Measurements from ENCODE around the gene PRM2.

Gene PRM2

DNA sequence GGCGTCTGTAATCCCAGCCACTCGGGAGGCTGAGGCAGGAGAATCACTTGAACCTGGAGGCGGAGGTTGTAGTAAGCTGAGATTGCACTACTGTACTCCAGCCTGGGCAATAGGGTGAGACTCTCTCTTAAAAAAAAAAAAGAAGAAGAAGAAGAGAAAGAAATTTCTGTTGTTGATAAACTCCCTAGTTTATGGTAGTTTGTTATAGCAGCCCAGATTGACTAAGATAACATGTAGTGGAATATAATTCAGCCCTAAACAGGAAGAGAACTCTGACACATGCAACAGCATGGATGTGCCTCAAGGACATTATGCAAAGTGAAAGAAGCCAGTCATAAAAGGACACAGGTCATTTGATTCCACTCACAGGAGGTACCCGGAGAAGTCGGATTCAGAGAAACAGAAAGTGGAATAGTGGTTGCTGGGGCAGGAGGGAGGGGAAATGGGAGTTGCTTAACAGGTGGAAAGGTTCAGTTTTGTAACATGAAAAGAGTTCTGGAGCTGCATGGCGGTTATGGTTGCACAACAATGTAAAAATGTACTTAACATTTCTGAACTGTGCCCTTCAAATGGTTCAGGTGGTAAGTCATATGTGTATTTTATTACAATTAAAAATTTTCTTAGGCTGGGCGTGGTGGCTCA is 30.8 kb upstream of the PRM2 start:
- H3K4me3 ChIP-seq (ENCODE audit: low read depth, low read length) = no peak overlapping the region
- TF ChIP-seq, protein P1, sequence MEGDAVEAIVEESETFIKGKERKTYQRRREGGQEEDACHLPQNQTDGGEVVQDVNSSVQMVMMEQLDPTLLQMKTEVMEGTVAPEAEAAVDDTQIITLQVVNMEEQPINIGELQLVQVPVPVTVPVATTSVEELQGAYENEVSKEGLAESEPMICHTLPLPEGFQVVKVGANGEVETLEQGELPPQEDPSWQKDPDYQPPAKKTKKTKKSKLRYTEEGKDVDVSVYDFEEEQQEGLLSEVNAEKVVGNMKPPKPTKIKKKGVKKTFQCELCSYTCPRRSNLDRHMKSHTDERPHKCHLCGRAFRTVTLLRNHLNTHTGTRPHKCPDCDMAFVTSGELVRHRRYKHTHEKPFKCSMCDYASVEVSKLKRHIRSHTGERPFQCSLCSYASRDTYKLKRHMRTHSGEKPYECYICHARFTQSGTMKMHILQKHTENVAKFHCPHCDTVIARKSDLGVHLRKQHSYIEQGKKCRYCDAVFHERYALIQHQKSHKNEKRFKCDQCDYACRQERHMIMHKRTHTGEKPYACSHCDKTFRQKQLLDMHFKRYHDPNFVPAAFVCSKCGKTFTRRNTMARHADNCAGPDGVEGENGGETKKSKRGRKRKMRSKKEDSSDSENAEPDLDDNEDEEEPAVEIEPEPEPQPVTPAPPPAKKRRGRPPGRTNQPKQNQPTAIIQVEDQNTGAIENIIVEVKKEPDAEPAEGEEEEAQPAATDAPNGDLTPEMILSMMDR (IDR thresholded peaks at IDR 0.05; ENCODE audit: low read depth, low read length) = no peak

DNA sequence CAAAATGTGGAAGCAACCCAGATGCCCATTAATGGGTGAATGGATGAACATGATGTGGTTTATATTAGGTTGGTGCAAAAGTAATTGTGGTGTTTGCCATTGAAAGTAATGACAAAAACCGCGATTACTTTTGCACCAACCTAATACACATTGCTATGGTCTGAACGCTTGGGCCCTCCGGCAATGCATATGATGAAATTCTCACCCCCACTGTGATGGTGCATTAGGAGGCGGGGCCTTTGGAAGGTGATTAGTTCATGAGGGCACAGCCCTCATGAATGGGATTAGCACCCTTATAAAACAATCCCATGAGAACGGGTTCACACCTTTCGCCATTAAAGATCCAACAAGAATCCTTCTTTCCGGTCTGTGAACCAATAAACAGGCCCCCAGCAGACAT is 30.1 kb upstream of the PRM2 start:
- TF ChIP-seq, protein P1 (IDR thresholded peaks at IDR 0.05; ENCODE audit: low read depth, low read length) = no peak
- no peak overlapping the region for H3K4me3 ChIP-seq (ENCODE audit: low read depth, low read length)

DNA sequence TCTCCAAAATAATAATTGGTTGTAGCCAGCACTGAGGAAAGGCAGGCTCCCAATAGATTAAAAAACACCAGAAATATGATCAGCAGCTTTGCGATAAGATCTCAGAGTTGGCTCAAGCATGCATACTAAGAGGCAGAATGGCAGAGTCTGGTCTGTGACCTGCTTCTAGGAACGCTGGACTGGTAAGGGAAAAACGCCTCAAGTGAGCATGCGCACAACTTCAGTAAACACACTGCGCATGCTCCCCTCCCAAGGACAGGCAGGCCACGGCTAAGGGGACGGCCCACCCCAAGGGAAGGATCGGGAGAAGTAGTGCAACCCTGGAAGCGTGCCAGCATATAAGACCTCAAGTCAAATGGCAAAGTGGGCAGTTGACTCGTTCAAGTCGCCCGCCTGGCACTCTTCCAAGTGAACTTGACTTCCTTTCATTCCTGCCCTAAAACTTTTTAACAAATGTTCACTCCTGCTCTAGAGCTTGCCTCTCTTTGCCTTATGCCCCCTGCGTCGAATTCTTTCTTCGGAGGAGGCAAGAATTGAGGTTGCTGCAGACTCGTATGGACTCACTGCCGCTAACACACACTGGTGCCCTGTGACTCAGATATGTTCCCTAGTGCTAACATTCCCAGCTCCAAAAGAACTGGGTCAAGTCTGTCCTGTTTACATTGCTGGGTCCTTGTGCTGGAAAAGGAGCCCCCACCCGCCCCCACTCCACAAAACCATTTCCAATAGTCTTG is 27.3 kb upstream of the PRM2 start:
- no peak overlapping the region for H3K4me3 ChIP-seq (ENCODE audit: low read depth, low read length)
- TF ChIP-seq, protein P1 (IDR thresholded peaks at IDR 0.05; ENCODE audit: low read depth, low read length) = no peak

DNA sequence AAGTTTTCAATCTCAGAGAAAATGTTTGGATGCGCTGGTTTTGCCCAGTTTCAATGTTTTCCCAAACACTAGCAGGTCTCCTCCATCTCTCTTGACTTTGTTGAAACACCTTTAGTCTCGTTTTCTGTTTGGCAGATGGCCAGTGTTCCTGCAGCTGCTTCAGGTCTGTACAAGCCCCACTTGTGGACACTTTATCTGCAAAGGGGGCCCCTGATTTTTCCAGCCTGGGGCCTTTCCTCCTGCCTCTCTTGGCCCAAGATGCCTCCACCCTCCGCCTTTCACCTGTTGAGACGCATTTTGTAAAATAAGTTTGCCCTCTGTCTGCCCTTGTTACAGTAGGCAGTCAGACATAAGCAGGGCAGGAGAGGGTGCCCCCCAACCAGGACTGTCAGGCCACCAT is 26.7 kb upstream of the PRM2 start:
- TF ChIP-seq, protein P1 (IDR thresholded peaks at IDR 0.05; ENCODE audit: low read depth, low read length) = no peak
- H3K4me3 ChIP-seq (ENCODE audit: low read depth, low read length) = no peak overlapping the region

DNA sequence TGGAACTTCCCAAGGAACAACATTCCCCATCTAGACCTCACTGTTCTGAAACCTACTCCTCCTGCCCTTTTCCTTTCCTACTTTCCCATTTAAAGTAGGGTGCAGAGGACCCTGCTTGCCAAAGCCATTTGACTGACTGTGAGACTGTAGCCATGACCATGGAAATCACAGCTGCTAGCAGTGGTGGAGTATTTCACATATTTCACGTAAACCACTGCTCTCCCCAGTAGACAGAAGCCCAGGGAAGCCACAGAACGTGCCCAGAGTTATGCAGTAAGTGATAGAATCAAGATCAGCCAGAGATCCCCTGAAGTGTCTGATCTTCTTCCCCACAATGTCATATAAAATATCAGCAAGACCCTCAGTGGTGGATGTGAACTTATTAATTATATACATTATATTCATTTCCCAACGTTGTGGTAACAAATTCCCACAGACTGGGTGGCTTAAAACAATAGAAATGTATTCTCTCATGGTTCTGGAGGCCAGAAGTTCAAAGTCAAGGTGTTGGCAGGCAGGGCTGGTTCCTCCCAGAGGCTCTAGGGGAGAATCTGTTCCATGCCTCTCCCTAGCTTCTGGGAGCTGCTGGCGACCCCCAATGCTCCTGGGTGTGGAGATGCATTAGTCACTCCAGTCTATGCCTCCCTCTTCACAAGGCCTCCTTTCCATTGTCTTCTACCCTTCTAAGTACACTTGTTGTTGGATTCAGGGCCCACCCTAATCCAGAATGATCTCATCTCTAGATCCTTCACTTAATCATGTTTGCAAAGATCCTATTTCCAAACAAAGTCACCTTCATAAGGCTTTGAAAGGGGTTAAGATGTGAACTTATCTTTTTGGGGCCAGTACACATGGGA is 25.6 kb upstream of the PRM2 start:
- no peak overlapping the region for H3K4me3 ChIP-seq (ENCODE audit: low read depth, low read length)
- TF ChIP-seq, protein P1 (IDR thresholded peaks at IDR 0.05; ENCODE audit: low read depth, low read length) = no peak

DNA sequence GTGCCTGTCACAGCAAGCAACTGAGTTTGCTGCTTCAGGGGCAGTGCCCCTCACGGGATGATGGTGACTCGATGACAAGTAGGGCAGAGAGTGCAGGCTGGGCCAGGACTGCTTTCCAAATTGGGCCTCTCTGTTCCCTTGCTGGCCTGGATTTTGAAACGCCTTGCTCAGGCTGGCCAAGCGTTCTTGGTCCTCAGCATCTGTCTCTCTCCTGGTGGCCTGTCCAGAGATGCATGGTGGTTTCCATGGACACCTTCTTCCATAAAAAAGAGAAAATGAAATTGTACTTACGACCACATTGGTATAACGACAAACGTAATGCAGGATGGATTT is 24.2 kb upstream of the PRM2 start:
- H3K4me3 ChIP-seq (ENCODE audit: low read depth, low read length) = no peak overlapping the region
- TF ChIP-seq, protein P1 (IDR thresholded peaks at IDR 0.05; ENCODE audit: low read depth, low read length) = no peak

All from WI38 (cell line).